MM.1S (cell line): ENCODE data around the gene FAHD1.

Experiments used
- EZH2phosphoT487 ChIP-seq: fragments of 300-600 bp; sonication (generic); IDR thresholded peaks from 2 replicates; pipeline ENCODE4 v1.6.1; 2018; ENCODE audit warnings: antibody characterized with exemption, low read length
- TF ChIP-seq, protein P1 (sequence below): fragments of 300-600 bp; sonication (generic); IDR thresholded peaks from 2 replicates; pipeline ENCODE4 v1.5.1; 2016; ENCODE audit warnings: antibody characterized with exemption, low read length, mixed read lengths

DNA sequence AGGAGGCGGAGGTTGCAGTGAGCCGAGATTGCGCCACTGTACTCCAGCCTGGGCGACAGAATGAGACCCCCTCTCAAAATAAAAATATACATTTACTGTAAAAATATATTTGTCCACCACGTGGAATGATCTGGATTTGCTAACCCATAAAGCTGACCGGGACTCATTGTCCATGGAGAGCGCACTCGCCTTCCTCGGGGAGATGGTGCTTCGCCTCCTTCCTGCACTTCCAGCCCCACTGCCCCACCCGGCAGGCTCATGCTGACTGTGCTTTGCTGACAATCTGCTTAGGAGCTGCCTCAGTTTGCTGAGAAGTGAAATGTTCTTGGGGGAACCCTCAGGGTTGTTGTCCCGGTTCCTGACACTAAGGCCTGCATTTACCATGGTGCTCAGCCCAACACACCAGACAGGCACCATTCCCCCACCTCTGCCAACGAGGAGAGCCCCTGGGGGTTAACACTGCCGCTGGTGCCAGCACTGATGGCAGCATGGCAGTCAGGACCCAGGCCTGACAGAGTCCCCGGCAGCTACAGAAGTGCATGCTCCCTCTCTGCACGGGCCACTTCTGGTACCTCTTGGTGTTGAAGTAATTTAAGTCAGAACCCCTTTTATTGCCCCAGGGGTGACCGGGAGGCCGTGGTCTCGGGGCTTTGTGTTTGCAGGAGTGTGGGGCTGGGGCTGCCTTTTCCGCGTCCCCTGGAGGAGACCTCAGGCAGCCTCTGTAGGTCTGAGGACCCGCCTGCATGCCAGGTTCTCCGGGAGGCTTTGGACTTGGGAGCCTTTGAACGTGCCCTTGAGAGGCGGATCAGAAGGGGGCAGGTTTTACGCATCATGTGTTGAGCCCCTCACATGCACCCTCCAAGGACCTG is 41.8 kb upstream of the FAHD1 start:
- TF ChIP-seq, protein P1, sequence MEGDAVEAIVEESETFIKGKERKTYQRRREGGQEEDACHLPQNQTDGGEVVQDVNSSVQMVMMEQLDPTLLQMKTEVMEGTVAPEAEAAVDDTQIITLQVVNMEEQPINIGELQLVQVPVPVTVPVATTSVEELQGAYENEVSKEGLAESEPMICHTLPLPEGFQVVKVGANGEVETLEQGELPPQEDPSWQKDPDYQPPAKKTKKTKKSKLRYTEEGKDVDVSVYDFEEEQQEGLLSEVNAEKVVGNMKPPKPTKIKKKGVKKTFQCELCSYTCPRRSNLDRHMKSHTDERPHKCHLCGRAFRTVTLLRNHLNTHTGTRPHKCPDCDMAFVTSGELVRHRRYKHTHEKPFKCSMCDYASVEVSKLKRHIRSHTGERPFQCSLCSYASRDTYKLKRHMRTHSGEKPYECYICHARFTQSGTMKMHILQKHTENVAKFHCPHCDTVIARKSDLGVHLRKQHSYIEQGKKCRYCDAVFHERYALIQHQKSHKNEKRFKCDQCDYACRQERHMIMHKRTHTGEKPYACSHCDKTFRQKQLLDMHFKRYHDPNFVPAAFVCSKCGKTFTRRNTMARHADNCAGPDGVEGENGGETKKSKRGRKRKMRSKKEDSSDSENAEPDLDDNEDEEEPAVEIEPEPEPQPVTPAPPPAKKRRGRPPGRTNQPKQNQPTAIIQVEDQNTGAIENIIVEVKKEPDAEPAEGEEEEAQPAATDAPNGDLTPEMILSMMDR: no peak
- TF ChIP-seq EZH2phosphoT487: no peak
